Thymus (tissue), 14 donors: ENCODE data around the gene PELI2. TPM values are rescaled to one million over a fixed set of nuclear protein-coding genes. Genes with fewer than 3 reads are reported as not detected.

Experiments
- DNase-seq, 9 donors: peaks; one replicate each; pipeline ENCODE4 v3.0.0-alpha.2; 2013; ENCODE audit warnings: low spot score in 9 of 9, low read depth in 6 of 9, missing footprints in 1 of 9
- H3K27ac ChIP-seq, 2 donors: one replicate each; pipeline ENCODE4 v1.5.1; 2013; ENCODE audit warnings: control low read depth in 1 of 2, low read depth in 1 of 2, low read length in 1 of 2, mild to moderate bottlenecking in 1 of 2, moderate library complexity in 1 of 2
- H3K27me3 ChIP-seq, 2 donors: one replicate each; pipeline ENCODE4 v1.5.1; 2013; ENCODE audit warnings: low read length in 1 of 2; ENCODE audit not compliant: control insufficient read depth in 2 of 2, insufficient read depth in 1 of 2
- H3K36me3 ChIP-seq, 2 donors: one replicate each; pipeline ENCODE4 v1.5.1; 2013; ENCODE audit warnings: low read length in 1 of 2, mild to moderate bottlenecking in 1 of 2, moderate library complexity in 1 of 2; ENCODE audit not compliant: control insufficient read depth in 2 of 2, insufficient read depth in 2 of 2
- H3K4me1 ChIP-seq, 2 donors: one replicate each; pipeline ENCODE4 v1.5.1; 2013; ENCODE audit warnings: low read length in 2 of 2; ENCODE audit not compliant: control insufficient read depth in 2 of 2, insufficient read depth in 2 of 2
- H3K4me3 ChIP-seq, 2 donors: one replicate each; pipeline ENCODE4 v1.5.1; 2013; ENCODE audit warnings: low read length in 2 of 2, control low read depth in 1 of 2, mild to moderate bottlenecking in 1 of 2
- H3K9me3 ChIP-seq, 2 donors: one replicate each; pipeline ENCODE4 v1.5.1; 2013; ENCODE audit warnings: low read length in 1 of 2, mild to moderate bottlenecking in 1 of 2; ENCODE audit not compliant: control insufficient read depth in 2 of 2, insufficient read depth in 1 of 2
- WGBS: extraction: QIAGEN DNeasy Blood & Tissue Kit; methylation state at CpG from one replicate; pipeline ENCODE4 v1.1.7; 2013; 5-methylcytosine and 5-hydroxymethylcytosine counted together
- long read RNA-seq, 10 donors: transcript quantifications; one replicate each; lab custom pipeline, GENCODE V29; 2026
- polyA plus RNA-seq: library from polyadenylated mRNA; stranded (reverse); fragments of 200-250 nt; gene quantifications from one replicate; pipeline ENCODE4 v1.2.3, GENCODE V29; 2013
- total RNA-seq: library from RNA; stranded (reverse); fragments of 120-200 nt; gene quantifications from one replicate; pipeline ENCODE4 v1.2.4, GENCODE V29; 2013
- donor health status: healthy.

Gene PELI2, protein sequence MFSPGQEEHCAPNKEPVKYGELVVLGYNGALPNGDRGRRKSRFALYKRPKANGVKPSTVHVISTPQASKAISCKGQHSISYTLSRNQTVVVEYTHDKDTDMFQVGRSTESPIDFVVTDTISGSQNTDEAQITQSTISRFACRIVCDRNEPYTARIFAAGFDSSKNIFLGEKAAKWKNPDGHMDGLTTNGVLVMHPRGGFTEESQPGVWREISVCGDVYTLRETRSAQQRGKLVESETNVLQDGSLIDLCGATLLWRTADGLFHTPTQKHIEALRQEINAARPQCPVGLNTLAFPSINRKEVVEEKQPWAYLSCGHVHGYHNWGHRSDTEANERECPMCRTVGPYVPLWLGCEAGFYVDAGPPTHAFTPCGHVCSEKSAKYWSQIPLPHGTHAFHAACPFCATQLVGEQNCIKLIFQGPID
- total RNA-seq: 21.1 TPM
- polyA plus RNA-seq: 8.6 TPM
- long read RNA-seq, donor 1, partial matches to known transcripts: 8 of 8 reads
- long read RNA-seq, donor 1, other reads (novel, unspliced or antisense): 0 of 8 reads
- long read RNA-seq, donor 2: 0 reads
- long read RNA-seq, donor 3, full-length matches to known transcripts: 5 of 5 reads
- long read RNA-seq, donor 3, partial matches to known transcripts: 0 of 5 reads
- long read RNA-seq, donor 3, other reads (novel, unspliced or antisense): 0 of 5 reads
- long read RNA-seq, donor 4, full-length matches to known transcripts: 3 of 3 reads
- long read RNA-seq, donor 4, partial matches to known transcripts: 0 of 3 reads
- long read RNA-seq, donor 4, other reads (novel, unspliced or antisense): 0 of 3 reads
- long read RNA-seq, donor 5, full-length matches to known transcripts: 3 of 3 reads
- long read RNA-seq, donor 5, partial matches to known transcripts: 0 of 3 reads
- long read RNA-seq, donor 5, other reads (novel, unspliced or antisense): 0 of 3 reads
- long read RNA-seq, donor 6, full-length matches to known transcripts: 3 of 3 reads
- long read RNA-seq, donor 6, partial matches to known transcripts: 0 of 3 reads
- long read RNA-seq, donor 6, other reads (novel, unspliced or antisense): 0 of 3 reads
- long read RNA-seq, donor 7, full-length matches to known transcripts: 1 of 1 reads
- long read RNA-seq, donor 7, partial matches to known transcripts: 0 of 1 reads
- long read RNA-seq, donor 7, other reads (novel, unspliced or antisense): 0 of 1 reads
- long read RNA-seq, donor 8, full-length matches to known transcripts: 2 of 2 reads
- long read RNA-seq, donor 8, partial matches to known transcripts: 0 of 2 reads
- long read RNA-seq, donor 8, other reads (novel, unspliced or antisense): 0 of 2 reads
- long read RNA-seq, donor 9: 0 reads
- long read RNA-seq, donor 10, full-length matches to known transcripts: 3 of 3 reads
- long read RNA-seq, donor 10, partial matches to known transcripts: 0 of 3 reads
- long read RNA-seq, donor 10, other reads (novel, unspliced or antisense): 0 of 3 reads

GRCh38 chr14:56117765-56118610 lies at the start of gene PELI2:
TSS of gene PELI2 (plus strand) at chr14:56118411. CDS start at chr14:56118661, 250 bp downstream.
- peak within 1 kb of the TSS; percentile 93 to 96 for H3K27ac ChIP-seq
- no peaks in the 10 kb centered on the region for H3K27me3 ChIP-seq
- no peaks in the 10 kb centered on the region for H3K9me3 ChIP-seq
- H3K36me3 ChIP-seq: no peaks in the 10 kb centered on the region
- DNase-seq: peak in 7 of 9 donors; percentile 65 to 94 (median 88)
- peak within 1 kb of the TSS; percentile 87 to 90 for H3K4me3 ChIP-seq
- under 1% methylated on average over 96 of the region's 96 CpGs for WGBS
- H3K4me1 ChIP-seq: peaks cover 17 to 41% of the 10 kb centered on the region in 2 donors

- Histone ChIP-seq H3K4me1 (no peaks in the 10 kb centered on the region), H3K9me3 (no peaks in the 10 kb centered on the region), H3K4me3 (no peak overlapping the region), H3K27ac (no peak overlapping the region), H3K27me3 (no peaks in the 10 kb centered on the region), H3K36me3 (no peaks in the 10 kb centered on the region)
- WGBS: 70% methylated on average over 4 of the region's 4 CpGs
- DNase-seq: no peak
These were observed 44.4 kb upstream of the PELI2 start for GRCh38 chr14:56073799-56074198.

GRCh38 chr14:56075301-56075700 lies 42.9 kb upstream of the PELI2 start:
- no peak for DNase-seq
- Histone ChIP-seq H3K4me1 (no peaks in the 10 kb centered on the region), H3K27ac (no peak overlapping the region), H3K27me3 (no peaks in the 10 kb centered on the region), H3K9me3 (no peaks in the 10 kb centered on the region), H3K4me3 (no peak overlapping the region), H3K36me3 (no peaks in the 10 kb centered on the region)
- WGBS: 94% methylated on average over 2 of the region's 2 CpGs

DNA sequence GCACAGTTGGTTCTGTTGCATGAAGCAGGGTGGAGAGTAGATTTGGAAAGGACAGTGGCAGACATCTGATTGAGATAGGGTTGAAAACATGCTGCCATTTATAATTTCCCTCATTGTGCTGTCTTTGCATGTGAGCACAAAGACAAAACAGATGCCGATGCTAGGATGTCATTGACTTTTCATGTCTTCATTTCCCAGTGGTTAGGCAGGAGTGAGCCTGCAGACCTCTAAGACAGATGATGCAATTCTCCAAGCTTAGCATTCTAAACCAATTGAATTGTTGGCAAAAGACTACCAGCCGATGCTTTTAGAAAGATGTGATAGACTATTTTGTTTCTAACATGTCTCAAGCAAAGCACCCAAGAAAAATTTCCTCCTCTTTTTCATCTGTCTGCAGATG lies 37.1 kb upstream of the PELI2 start:
- H3K36me3 ChIP-seq: no peaks in the 10 kb centered on the region
- H3K27ac ChIP-seq: no peak overlapping the region
- H3K27me3 ChIP-seq: no peaks in the 10 kb centered on the region
- peaks cover 0 to 2% of the 10 kb centered on the region in 2 donors for H3K4me1 ChIP-seq
- no peak overlapping the region for H3K4me3 ChIP-seq
- no peaks in the 10 kb centered on the region for H3K9me3 ChIP-seq
- DNase-seq: no peak
- 94% methylated on average over 2 of the region's 2 CpGs for WGBS

- WGBS: 88% methylated on average over 2 of the region's 2 CpGs
- Histone ChIP-seq H3K4me1 (peaks cover 2 to 7% of the 10 kb centered on the region in 2 donors), H3K27ac (no peak overlapping the region), H3K9me3 (no peaks in the 10 kb centered on the region), H3K27me3 (no peaks in the 10 kb centered on the region), H3K36me3 (no peaks in the 10 kb centered on the region), H3K4me3 (no peak overlapping the region)
- DNase-seq: no peak
These were observed 35.3 kb upstream of the PELI2 start for GRCh38 chr14:56082880-56083279.

- DNase-seq: no peak
- Histone ChIP-seq H3K9me3 (no peaks in the 10 kb centered on the region), H3K4me1 (peaks cover 2 to 11% of the 10 kb centered on the region in 2 donors), H3K27me3 (no peaks in the 10 kb centered on the region), H3K27ac (no peak overlapping the region), H3K36me3 (no peaks in the 10 kb centered on the region), H3K4me3 (no peak overlapping the region)
- WGBS: 94% methylated on average over 4 of the region's 4 CpGs
These were observed 32.7 kb upstream of the PELI2 start for GRCh38 chr14:56085471-56085870.

GRCh38 chr14:56087671-56088471 lies 30.3 kb upstream of the PELI2 start:
- Histone ChIP-seq H3K9me3 (no peaks in the 10 kb centered on the region), H3K27me3 (no peaks in the 10 kb centered on the region), H3K27ac (no peak overlapping the region), H3K4me1 (peaks cover 2 to 8% of the 10 kb centered on the region in 2 donors), H3K36me3 (no peaks in the 10 kb centered on the region), H3K4me3 (no peak overlapping the region)
- DNase-seq: peak in 5 of 9 donors; percentile 3 to 57 (median 12)
- 65% methylated on average over 11 of the region's 11 CpGs for WGBS
